ENCODE data around the gene ENDOU. TPM values are rescaled to one million over a fixed set of nuclear protein-coding genes. Genes with fewer than 3 reads are reported as not detected.

The ENDOU gene, protein sequence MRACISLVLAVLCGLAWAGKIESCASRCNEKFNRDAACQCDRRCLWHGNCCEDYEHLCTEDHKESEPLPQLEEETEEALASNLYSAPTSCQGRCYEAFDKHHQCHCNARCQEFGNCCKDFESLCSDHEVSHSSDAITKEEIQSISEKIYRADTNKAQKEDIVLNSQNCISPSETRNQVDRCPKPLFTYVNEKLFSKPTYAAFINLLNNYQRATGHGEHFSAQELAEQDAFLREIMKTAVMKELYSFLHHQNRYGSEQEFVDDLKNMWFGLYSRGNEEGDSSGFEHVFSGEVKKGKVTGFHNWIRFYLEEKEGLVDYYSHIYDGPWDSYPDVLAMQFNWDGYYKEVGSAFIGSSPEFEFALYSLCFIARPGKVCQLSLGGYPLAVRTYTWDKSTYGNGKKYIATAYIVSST
- not detected in 2 replicates for total RNA-seq (2014; rRNA removed; shearing (Covaris generic))

DNA sequence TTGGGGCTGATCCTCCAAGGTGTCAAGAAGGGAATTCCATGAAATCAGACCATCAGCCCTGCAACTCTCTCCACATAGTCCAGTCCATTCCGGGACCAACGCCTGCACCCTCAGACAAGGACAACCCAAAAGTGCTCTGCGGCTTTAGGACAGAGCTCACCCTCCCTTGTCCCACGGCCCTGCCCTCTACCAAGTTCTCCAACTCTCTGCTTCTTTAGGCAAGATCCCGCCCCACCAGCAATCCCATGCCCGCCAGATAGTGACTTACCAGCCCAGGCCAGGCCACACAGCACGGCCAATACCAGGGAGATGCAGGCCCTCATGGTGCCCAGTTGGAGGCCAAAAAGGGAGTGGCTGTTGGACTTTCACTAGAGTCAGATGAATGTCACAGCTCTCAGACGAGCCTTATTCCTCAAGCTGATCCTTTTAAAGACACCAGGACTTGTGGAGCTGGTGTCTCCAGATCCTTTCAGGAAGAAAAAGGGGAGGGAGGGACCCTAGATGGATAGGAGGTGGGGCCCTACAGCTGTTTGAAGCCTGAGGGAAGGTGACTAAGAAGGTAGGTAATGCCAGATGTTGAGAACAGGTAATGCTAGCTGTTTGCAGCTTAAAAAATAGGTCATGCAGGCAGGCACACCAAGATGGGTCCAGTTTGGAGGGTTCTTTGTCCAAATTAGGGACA is at the start of gene ENDOU:
Gene ENDOU, minus strand, starts transcription at position 400 of the 682 bp plus-strand sequence. Its CDS starts 77 bp downstream, at position 323.
- Histone ChIP-seq H3K4me3 (ENCODE audit: insufficient read depth, low read depth, low read length) (no peak within 1 kb of the TSS), H3K36me3 (replicated peaks; ENCODE audit: control insufficient read depth, insufficient read depth, low read length) (no peaks in the 10 kb centered on the region), H3K27me3 (ENCODE audit: control insufficient read depth, insufficient read depth, low read length) (peaks cover 2% of the 10 kb centered on the region; the same call in 1 of the 2 replicates)
- DNase-seq = no peak

DNA sequence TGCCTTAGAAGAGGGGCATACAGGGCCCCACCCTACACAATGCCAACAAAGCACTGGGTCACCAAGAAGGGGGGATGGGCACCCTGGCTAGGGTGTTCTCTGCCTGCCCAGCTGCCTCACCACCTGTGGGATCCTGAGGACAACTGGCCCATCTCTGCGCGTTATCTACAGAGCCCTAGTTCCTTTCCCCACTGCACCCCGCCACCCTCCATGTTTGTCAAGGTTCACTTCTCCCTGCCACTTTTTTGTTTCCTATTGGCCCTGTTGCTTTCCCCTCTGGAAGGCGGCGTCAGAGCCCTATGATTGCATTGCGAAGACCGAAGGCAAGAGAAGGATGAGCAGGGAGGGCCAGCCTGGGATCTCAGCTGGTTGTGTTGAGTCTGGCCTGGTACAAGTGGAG is 49.4 kb upstream of the ENDOU start:
- H3K36me3 ChIP-seq (replicated peaks; ENCODE audit: control insufficient read depth, insufficient read depth, low read length) = no peaks in the 10 kb centered on the region
- no peak overlapping the region for H3K4me3 ChIP-seq (ENCODE audit: insufficient read depth, low read depth, low read length)
- H3K27me3 ChIP-seq (ENCODE audit: control insufficient read depth, insufficient read depth, low read length) = peaks cover 11% of the 10 kb centered on the region
- DNase-seq = no peak

DNA sequence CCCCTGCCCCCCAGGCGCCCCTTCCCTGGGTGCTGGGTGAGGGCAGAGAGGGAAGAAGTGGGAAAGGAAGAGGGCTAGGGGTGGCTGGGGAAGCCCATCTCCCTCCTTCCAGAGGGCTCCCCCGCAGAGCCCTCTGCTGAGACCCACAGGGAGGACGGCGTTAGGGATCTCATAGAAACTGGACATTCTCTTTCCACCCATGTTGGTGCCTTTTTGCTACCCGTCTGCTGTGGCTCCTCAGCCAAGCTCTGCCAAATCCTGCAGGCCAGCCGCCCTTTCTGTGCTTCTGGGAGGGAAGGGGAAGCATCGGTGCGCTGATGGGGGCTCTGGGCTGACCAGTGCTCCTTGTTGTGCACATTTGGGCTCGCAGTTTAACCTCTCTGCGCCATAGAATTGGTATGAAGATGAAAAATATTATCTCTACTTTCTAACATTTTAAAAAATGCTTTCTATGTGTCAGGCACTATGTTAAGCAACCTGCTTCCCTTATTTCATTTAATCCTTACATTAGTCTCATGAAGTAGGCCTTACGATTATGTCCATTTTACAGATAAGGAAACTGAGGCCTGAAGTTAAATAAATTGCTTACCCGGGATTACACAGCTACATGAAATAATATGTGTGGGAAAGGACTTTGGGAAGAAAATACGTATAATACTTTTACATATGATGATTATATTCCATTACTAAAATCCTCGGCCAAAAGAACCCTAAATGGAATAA is 48.7 kb upstream of the ENDOU start:
- H3K27me3 ChIP-seq (ENCODE audit: control insufficient read depth, insufficient read depth, low read length) = peaks cover 11% of the 10 kb centered on the region
- DNase-seq = peak; percentile 78

DNA sequence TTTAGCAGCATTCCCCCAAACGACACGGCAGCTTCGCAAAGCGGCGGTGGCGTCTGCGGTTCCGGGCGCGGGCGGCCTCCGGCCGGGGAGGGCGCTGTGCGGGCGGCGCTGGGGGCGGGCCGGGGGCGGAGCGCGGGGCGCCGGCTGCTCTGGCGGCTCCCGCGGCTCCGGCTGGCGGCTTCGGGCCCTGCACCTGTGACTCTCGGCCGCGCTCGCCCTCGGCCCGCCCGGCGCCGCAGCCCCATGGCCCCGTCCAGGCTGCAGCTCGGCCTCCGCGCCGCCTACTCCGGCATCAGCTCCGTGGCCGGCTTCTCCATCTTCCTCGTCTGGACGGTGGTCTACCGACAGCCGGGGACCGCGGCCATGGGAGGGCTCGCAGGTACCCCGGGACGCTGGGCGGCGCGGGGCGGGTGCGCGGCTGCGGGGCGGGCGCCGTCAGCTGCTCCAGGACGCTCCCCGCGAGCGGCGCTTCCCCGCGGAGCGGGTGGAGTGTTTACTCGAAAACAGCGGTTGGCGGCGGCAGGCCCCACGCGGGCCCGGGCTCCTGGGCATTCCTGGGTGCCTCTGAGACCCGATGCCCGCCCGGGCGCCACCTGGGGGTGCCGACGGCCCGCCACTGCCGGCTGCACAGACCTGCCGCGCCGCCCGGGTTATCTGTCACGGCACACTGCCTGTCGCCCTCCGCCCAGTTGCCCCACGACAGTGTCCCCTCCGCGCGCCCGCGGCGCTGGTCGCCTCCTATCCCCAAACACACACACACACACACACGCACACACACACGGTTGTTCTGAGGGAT is 48.0 kb upstream of the ENDOU start, which contains the start of gene SLC48A1:
Gene SLC48A1, plus strand, starts transcription at position 177 of the 796 bp plus-strand sequence. Its CDS starts 67 bp downstream, at position 244.
- Histone ChIP-seq H3K36me3 (replicated peaks; ENCODE audit: control insufficient read depth, insufficient read depth, low read length) (no peaks in the 10 kb centered on the region), H3K4me3 (ENCODE audit: insufficient read depth, low read depth, low read length) (peak within 1 kb of the TSS; percentile 68), H3K27me3 (ENCODE audit: control insufficient read depth, insufficient read depth, low read length) (peaks cover 11% of the 10 kb centered on the region)
- DNase-seq = peak; percentile 98

More for the DNA sequence above, 48.7 kb upstream of the ENDOU start:
- Histone ChIP-seq H3K36me3 (replicated peaks; ENCODE audit: control insufficient read depth, insufficient read depth, low read length) (no peaks in the 10 kb centered on the region), H3K4me3 (ENCODE audit: insufficient read depth, low read depth, low read length) (peak overlapping the region; percentile 68)

DNA sequence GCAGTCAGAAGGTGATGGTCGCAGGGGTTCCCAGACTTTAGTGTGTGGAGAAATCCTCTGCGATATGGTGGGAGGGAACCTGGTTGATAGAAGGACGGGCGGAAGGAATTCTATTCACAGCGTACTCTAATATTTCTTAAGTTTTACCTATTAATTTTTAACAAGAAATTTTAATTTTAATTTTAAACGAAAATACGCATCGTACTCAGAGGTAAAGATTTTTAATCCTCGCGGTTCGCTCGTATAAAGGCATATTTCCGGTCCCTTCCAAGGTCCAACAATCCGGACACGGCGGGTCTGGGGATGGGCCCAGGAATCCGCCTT is 47.4 kb upstream of the ENDOU start:
- Histone ChIP-seq H3K36me3 (replicated peaks; ENCODE audit: control insufficient read depth, insufficient read depth, low read length) (no peaks in the 10 kb centered on the region), H3K4me3 (ENCODE audit: insufficient read depth, low read depth, low read length) (peak overlapping the region; percentile 24), H3K27me3 (ENCODE audit: control insufficient read depth, insufficient read depth, low read length) (peaks cover 11% of the 10 kb centered on the region)
- no peak for DNase-seq

DNA sequence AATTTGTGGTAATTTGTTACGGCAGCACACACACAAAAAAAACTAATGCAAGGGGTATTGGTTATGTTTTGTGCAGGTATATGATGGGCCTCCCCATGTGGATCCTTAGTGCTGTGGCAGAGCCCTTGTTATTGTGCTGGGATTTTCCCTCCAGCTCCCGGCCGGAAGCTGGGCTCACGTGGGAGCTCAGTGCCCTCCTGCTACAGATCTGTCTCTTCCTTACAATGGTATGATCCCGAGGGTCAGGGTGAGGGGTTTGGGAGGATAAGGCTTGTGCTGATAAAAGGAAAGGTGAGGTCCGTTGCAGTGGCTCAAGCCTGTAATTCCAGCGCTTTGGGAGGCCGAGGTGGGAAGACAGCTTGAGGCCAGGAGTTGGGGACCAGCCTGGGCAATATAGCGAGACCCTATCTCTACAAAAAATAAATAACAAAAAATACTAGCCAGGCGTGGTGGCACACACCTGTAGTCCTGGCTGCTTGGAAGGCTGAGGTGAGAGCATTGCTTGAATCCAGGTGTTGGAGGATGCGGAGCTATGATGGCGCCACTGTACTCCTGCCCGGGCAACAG is 46.9 kb upstream of the ENDOU start:
- no peak for DNase-seq
- Histone ChIP-seq H3K4me3 (ENCODE audit: insufficient read depth, low read depth, low read length) (peak overlapping the region; percentile 24; the same call in 1 of the 2 replicates), H3K36me3 (replicated peaks; ENCODE audit: control insufficient read depth, insufficient read depth, low read length) (no peaks in the 10 kb centered on the region), H3K27me3 (ENCODE audit: control insufficient read depth, insufficient read depth, low read length) (peaks cover 11% of the 10 kb centered on the region)

DNA sequence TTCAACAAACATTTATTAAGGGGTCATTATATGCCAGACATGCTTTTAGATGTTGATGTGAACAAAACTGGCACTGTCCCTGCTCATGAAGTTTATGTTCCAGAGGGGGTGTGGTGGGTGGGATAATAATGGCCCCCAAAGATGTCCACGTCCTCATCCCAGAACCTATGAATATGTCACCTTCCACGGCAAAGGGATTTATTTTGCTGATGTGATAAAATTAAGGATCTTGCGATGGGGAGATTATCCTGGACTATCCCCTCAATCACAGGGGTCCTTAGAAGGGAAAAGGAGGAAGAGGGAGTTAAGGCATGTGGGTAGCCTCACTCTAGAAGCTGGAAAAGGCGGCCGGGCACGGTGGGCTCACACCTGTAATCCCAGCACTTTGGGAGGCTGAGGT is 46.0 kb upstream of the ENDOU start:
- peaks cover 11% of the 10 kb centered on the region for H3K27me3 ChIP-seq (ENCODE audit: control insufficient read depth, insufficient read depth, low read length)
- no peaks in the 10 kb centered on the region for H3K36me3 ChIP-seq (replicated peaks; ENCODE audit: control insufficient read depth, insufficient read depth, low read length)
- DNase-seq = no peak
- H3K4me3 ChIP-seq (ENCODE audit: insufficient read depth, low read depth, low read length) = no peak overlapping the region

DNA sequence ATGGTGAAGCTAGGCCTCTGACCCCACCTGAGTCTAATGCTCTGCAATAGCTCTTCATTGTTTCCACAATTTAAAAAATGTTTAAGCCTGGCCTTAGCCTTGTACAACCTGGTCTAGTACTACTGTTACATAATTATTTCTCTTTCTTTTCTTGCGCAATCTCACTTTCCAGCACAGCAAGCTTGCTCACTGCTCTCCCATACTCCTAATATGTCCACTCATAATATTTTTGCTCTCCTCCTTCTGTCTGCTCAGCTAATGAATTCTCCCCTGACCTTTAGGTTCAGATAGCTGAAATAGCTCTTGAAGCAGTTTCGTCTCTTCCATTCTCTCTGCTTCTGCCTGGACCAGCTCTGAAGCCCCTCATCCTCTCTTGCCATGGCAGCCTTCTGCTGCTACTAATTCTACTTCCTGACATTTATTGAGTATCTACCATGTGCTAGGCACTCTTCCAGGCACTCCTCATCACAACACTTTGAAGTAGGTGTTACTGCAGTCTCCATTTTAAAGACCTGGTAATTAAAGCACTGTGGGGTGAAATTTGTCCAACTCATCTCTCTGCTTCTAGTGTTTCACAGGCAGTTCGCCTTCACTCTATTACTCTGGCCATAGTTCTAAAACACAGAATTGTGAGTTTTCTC is 44.9 kb upstream of the ENDOU start:
- Histone ChIP-seq H3K36me3 (replicated peaks; ENCODE audit: control insufficient read depth, insufficient read depth, low read length) (no peaks in the 10 kb centered on the region), H3K27me3 (ENCODE audit: control insufficient read depth, insufficient read depth, low read length) (peaks cover 11% of the 10 kb centered on the region), H3K4me3 (ENCODE audit: insufficient read depth, low read depth, low read length) (no peak overlapping the region)
- no peak for DNase-seq

DNA sequence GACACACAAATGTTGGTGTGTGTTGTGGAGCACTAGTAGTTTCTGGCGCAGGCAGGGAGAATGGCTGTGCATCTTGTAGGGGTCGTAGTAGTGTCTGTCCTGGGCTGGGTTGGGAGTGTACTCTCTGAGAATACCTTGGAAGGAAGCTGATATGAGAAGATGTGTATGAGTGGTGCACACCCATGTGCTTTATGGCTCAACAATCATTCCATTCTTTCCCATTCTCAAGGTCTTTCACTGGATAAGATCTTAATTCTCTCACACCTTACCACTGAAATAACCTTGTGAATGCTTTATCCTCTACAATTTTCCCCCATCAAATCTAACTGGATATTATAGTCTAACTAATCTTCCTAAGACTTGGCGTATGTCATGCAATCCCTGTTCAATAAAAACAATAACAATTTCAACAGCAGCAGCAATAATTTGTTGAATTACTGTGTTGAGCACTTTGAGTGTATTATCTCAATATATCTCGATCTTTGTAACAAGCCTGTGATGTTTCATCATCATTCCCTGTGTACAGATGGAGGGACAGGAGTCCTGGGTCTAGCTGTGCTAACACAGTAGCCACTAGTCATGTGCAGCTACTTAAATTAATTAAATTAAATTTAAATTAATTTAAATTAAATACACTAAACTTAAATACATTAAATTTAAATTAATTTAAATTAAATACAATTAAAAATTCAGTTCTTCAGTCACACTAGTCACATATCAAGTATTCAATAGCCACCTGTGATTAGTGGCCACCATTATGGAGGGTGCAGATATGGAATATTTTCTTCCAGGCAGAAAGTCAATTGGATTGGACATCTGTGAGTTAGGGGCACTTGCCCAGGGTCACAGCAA is 44.2 kb upstream of the ENDOU start:
- Histone ChIP-seq H3K4me3 (ENCODE audit: insufficient read depth, low read depth, low read length) (no peak overlapping the region), H3K27me3 (ENCODE audit: control insufficient read depth, insufficient read depth, low read length) (peaks cover 8% of the 10 kb centered on the region)
- DNase-seq = no peak

DNA sequence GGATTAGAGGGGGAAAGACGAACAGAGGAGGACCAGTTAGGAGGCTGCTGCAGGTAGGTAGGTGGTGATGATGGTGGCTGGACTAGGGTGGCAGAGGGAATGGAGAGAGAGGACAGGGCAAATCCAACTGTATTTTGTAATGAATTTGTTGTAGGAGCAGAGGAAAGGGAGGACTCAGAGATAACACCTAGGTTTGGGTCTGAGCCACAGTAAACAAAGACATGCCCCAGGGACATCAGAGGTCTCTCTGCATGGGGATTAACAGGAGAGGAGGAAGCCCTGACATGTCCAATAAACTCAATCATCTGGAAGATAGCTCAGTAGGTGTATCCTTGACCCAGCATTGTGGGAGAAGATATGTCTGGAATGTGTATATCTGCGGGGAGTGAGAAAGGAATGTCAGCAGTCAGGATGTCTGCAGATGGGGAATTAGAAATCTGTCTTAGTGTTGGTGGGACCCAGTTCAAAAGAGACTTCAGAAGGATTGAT is 43.1 kb upstream of the ENDOU start:
- no peak for DNase-seq
- Histone ChIP-seq H3K27me3 (ENCODE audit: control insufficient read depth, insufficient read depth, low read length) (peaks cover under 1% of the 10 kb centered on the region; the same call in 1 of the 2 replicates), H3K36me3 (replicated peaks; ENCODE audit: control insufficient read depth, insufficient read depth, low read length) (no peaks in the 10 kb centered on the region), H3K4me3 (ENCODE audit: insufficient read depth, low read depth, low read length) (no peak overlapping the region)

More for the DNA sequence above, 44.2 kb upstream of the ENDOU start:
- H3K36me3 ChIP-seq (replicated peaks; ENCODE audit: control insufficient read depth, insufficient read depth, low read length) = no peaks in the 10 kb centered on the region

DNA sequence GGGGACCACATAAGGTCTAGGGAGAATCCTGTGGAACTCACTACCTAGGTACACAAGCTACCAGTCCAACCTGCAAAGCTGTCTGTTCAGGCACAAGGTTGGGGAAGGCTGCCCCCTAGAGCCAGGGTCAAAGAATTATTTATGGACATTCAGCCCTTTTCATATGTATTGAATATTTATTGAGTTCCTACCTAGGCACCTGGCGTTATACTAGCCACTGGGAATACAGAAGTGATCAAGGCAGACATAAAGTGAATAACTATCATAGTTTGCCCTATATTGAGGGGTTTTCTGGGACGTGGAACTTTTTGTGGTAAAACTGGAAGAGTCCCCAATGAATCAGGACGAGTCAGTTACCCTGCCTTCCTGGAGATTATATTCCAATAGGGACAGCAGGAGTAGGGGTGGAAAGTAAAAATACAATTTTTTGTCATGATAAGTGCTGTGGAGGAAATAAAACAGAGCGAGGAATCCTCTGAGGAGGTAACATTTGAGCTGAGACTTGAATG is 42.0 kb upstream of the ENDOU start:
- Histone ChIP-seq H3K36me3 (replicated peaks; ENCODE audit: control insufficient read depth, insufficient read depth, low read length) (no peaks in the 10 kb centered on the region), H3K27me3 (ENCODE audit: control insufficient read depth, insufficient read depth, low read length) (no peaks in the 10 kb centered on the region; the same call in 1 of the 2 replicates), H3K4me3 (ENCODE audit: insufficient read depth, low read depth, low read length) (no peak overlapping the region)
- DNase-seq = peak; percentile 81

DNA sequence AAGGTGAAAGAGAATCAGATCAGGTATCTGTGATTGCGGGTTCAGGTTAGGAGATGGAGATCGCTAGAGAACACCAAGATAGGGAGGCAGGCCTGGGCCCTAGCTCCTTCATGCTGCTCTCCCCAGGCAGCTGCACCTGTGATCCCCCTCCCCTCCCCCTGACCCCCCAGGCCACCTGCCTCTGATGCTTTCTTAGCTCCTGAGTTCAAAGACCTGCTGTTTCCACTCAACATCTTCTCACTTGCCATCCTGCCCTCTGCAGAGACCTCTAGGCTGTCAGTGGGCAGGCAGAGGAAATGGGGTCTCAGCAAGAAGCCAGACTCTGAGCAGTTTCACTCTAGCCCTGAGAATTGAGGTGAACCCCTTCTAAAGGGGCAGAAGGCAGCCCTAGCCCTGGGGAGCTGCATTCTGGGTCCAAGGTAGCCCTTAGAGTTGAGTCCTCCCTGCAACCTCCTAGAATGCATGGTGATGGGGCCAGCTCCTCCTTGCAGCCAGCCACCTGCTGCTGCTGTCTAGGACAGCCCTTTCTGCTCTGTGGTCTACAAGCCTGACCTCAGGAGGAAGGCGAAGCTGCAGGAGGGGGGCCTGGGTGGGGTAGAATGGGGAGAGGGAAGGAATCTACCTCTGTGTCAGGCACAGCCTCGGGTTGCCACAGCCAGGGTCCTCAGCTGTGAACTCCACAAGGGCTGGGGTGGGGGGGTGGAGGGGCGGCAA is 41.4 kb upstream of the ENDOU start:
- no peak overlapping the region for H3K4me3 ChIP-seq (ENCODE audit: insufficient read depth, low read depth, low read length)
- no peaks in the 10 kb centered on the region for H3K36me3 ChIP-seq (replicated peaks; ENCODE audit: control insufficient read depth, insufficient read depth, low read length)
- DNase-seq = no peak
- H3K27me3 ChIP-seq (ENCODE audit: control insufficient read depth, insufficient read depth, low read length) = no peaks in the 10 kb centered on the region

Data from H7 (cell line).